ENCODE measurements around the gene CCR8.
"Not testable (repeated sequence)": the region's sequence is repeated elsewhere in the genome, so short reads cannot be mapped to it uniquely, and the experiment has no call there.

Gene CCR8

DNA sequence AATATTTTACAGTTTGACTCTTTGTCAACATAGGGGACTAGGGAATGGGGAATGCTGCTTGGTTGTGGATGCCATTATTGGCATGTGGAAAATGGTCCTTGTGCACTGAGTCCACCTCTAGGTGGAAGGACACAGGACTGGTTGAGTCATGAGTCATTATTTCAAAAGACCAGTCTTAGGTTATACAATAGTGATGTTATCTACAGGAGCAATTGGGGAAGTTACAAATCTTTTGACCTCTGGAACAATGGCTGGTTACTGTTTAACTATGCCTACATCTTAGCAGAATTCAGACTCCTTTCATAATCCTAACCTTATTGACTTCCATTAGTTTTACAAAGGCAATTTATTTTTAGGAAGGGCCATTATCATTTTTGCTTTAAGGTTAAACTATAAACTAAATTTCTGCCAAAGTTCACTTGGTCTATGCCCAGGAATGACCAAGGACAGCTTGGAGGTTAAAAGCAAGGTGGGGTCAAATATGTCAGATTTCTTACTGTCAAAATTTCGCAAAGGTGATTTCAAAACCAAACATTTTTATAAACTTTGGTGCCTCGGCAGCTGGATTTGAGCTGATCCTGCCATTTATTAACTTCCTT lies 11.8 kb upstream of the CCR8 start:
- no peak for DNase-seq

DNA sequence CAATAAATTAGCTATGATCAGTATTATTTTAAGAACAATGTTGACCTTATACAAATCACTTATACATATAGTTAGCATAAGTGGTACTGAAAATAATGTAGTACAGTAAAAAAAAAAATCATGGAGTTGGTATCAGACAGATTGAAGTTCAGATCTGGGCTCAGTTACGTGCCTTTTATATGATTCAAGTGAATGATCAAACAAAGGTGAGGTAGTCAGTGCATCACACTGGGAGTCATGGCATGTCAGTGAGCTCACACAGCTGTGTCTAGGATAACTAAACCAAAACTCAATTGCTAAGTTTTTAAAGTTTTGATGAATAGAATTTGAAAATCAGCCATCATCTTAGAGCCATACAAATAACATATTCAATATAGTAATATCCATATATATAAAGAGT lies 11.2 kb upstream of the CCR8 start:
- DNase-seq: no peak

DNA sequence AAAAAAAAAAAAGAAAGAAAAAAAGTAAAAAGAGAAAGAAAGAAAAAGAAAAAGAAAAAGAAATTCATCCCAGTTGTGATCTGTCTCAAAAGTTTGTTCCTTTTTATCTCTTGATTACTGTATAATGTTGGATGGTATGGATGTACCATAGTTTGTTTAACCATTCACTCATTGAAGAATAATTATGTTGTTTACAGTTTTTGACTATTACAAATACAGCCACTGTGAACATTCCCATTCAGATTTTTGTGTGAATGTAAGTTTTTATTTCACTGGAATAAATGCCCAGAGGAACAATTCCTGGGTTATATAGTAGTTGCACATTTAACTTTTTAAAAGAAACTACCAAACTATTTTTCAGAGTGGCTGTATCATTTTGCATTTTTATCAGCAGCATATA lies 10.3 kb upstream of the CCR8 start:
- no peak for DNase-seq

DNA sequence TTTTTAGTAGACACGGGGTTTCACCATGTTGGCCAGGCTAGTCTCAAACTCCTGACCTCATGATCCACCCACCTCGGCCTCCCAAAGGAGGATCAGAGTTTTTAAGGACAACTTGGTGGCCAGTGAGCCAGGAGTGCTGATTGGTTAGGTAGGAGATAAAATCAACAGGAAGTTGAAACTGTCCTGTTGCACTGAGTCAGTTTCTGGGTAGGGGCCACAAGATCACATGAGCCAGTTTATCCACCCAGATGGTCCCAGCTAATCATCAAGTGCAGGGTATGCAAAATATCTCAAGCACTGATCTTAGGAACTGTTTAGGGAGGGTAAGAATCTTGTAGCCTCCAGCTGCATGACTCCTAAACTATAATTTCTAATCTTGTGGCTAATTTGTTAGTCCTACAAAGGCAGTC lies 7.9 kb upstream of the CCR8 start:
- DNase-seq: not testable (repeated sequence)

DNA sequence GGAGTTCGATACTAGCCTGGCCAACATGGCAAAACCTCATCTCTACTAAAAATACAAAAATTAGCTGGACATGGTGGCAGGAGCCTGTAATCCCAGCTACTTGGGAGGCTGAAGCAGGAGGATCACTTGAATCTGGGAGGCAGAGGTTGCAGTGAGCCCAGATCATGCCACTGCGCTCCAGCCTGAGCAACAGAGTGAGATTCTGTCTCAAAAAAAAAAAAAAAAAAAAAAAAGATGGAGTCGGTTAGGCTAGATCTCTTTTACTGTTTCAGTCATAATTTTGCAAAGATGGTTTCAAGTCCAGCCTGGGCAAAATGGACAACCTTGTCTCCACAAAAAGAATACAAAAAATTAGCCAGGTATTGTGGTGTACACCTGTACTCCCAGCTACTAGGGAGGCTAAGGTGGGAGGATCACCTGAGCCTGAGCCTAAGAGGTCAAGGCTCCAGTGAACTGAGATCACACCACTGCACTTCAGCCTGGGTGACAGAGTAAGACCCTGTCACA lies 7.2 kb upstream of the CCR8 start:
- DNase-seq: not testable (repeated sequence)

DNA sequence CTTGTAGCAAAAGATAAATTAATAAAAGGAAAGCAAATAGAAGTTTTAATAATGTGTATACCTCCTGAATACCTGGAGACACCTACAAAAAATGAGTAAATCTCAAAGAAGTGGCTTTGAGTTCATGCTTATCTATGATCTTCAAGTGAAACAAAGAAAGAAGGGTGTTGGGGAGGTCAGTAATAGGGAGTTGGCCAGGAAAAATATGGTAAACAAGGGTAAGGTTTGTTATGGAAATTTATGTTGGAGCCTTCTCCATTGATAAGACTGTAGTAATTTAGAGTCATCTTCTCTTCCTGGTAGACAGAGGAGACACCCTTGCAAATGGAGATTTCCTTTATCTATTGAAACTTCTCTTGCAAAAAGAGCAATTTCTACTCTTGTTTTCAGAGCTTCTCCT lies 6.6 kb upstream of the CCR8 start:
- DNase-seq: no peak

DNA sequence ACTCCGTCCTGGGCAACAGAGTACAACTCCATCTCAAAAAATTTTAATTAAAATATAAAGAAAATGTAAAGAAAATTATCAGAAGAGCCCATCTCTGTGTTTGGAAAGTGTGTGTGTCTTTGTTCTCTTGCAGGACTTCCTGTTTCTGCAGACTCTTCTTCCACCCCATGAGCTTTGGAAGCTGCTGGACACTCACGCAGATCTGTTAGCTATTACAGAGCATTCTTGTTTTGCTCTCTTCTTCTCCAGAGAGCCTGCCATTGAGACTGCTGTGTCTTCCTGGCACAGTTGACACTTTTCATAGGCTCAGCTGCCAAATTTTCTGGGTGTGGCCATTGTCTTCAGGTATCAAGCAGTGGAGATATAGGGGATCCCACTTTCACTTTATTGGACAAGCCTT lies 6.0 kb upstream of the CCR8 start:
- DNase-seq: no peak

DNA sequence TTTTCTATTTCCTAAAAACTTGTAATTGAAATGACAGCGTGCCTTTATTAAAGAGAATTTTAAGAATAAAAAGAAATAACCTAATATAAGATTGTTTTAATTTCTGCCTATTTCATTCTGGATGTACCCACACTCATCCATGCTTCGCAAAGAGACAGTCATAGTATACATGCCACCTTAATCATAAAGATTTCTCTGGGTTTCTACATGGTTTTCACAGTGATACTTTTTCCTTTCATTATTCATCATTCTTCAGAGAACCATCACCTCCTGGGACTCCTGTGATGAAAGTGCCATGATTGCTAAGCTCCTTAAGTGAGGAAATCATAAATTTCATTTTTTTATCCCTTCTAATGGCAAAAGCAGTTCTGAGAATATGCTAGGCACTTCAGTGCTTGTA lies 4.3 kb upstream of the CCR8 start:
- DNase-seq: no peak

DNA sequence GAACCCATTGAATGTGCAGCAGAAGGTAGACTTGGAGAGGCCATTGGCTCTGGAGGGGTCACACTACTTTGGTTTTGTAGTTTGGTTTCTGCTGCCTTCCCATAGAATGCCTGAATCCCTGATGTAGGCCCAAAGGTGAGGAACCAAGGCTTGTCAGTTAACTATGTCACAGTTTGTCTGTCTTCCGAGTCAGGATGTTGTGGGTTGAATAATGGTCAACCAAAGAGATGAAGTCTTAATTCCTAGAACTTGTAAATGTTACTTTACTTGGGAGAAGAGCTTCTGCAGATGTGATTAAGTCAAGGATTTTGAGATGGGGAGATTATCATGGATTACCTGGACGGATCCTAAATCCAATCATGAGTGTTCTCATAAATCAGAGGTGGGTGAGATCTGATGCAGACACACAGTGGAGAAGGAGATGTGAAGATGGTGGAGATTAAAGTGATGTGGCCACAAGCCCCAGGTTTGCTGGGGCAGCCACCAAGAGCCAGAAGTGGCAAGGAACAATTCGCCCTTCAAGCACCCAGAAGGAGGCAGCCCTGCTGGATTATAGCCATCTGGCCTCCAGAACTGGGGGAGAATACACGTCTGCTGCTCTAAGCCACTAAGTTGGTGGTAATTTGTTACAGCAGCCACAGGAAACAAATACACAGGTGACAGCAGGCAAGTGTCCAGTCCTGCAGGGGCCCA lies 2.3 kb upstream of the CCR8 start:
- no peak for DNase-seq

DNA sequence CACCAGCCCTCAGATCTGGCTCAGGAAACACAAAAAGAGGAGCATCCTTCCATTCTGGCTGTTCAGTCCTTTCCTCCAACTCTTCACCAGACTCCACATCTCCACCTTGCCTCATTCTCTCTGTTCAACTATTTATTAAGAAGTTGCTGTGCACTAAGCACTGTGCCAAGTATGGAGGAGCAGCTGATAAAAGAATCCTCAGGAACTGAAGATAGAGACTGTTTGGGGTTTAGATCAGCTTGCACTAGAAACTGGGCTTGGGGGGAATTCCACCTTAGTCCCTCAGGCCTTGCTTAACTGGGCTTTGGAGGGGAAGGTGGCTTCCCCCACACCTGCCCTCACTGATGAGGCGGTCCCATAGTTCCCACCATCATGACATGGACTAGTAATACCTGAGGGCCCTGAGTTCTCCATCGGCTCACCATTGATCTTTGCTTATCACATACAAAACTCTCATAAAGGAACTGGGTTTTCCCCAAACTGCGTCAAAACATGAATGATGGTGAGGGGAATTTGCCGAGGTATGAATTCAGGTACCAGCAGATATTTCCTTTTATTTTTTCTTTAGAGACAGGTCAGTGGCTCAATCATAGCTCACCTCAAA lies 1.7 kb upstream of the CCR8 start:
- DNase-seq: no peak

DNA sequence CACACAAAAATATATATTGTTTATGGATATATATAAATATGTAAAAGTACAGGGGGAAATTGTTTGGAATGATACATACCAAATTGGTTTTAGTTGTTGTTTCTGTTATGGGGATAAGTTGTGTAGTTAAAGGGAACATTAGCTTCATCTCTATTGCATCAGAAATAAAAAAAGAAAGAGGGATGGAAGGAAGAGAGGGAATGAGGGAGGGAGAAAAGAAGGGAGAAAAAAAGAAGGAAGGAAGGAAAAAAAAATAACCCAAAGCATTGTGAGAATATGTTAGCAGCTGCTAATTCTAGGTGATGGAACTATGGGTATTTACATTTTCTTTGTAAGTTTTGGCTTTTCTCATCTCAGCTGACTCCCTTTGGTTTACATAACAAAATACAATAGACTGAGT lies 1.3 kb downstream of the CCR8 start:
- DNase-seq: no peak

DNA sequence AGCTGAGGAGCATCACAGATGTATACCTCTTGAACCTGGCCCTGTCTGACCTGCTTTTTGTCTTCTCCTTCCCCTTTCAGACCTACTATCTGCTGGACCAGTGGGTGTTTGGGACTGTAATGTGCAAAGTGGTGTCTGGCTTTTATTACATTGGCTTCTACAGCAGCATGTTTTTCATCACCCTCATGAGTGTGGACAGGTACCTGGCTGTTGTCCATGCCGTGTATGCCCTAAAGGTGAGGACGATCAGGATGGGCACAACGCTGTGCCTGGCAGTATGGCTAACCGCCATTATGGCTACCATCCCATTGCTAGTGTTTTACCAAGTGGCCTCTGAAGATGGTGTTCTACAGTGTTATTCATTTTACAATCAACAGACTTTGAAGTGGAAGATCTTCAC lies 3.0 kb downstream of the CCR8 start:
- no peak for DNase-seq

DNA sequence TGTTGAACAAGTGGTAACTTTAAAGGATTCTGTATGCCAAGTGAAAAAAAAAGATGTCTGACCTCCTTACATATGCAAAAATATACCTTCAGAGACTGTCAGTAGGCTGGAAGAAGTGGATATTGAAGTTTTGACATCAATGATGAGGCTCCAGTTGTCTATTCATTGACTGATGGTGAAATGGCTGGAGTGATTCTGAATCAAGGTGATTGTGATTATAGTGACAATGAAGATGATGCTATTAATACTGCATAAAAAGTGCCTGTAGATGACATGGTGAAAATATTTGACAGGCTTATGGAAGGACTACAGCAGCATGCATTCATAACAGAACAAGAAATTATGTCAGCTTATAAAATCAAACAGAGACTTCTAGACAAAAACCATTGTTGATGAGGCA lies 4.1 kb downstream of the CCR8 start:
- no peak for DNase-seq

DNA sequence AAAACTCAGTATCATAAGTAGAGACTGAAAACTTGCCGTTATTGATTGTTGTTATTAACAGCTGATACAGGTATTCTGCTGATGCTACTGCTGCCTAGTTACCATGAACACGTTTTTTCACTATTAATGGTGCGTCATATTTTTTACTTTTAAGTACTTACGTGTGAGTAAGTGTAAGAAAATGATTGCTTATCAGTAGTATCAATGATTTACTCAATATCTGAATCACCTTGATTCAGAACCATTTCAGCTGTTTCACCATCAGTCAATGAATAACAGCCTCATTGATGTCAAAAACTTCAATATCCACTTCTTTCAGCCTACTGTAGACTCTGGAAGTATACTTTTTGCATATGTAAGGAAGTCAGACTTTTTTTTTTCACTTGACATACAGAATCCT lies 4.7 kb downstream of the CCR8 start:
- no peak for DNase-seq

DNA sequence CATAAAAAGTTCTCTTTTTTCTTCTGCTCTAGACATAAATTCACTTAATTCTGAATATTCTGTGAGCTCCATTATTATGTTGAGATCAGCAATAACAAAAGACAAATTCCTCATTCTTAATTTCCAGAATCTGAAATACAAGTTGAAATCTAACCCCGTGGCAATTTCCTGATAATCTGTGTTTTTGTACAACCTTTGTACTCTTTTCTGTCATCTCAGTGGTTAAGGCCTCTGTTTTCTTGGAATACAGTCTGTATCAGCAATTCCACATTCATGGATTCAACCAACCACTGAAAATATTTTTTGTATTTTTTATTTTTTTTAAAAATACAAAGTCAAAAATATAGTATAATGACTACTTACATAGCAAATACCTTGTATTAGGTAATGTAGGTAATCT lies 8.7 kb downstream of the CCR8 start:
- no peak for DNase-seq

DNA sequence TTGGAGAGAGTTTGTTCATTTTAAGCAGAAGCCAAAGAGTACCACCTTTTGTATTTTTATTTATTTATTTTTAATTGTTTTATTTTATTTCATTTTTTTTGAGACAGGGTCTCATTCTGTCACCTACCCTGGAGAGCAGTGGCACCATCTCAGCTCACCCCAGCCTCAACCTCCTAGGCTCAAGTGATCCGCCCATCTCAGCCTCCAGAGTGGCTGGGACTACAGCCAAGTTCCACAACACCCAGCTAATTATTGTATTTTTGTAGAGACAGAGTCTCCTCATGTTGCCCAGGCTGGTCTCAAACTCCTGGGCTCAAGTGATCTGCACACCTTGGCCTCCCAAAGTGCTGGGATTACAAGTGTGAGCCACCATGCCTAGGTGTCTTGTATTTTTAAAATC lies 9.6 kb downstream of the CCR8 start:
- DNase-seq: no peak

DNA sequence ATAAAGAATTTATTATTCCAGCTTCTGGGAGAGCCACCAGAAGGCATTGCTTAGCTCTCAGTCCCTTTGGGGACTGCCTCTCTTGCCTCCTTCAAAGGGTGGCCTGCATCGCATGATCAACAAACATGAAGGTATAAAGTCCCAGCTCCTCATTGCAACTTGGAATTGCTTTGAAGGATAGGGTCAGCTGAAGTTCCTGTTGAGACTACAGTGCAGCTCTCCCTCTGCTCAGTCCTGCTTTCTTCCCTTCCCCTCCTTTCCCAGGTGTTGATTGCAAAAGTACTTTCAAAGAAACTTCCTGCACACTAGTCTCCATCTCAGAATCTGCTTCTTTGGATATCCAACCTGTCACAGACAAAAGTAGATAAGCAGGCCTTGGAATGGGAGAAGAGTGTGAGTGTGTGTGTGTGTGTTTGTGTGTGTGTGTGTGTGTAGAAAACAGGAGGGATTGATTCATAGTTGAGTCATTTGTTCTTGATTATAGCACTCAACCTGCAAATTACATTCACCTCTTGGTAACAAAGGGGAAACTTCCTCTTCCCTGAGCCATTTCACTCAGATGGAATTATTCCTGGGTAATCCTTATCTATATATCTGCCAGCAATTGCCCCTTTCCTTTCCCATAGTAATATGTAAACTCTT lies 13.7 kb downstream of the CCR8 start:
- DNase-seq: no peak

DNA sequence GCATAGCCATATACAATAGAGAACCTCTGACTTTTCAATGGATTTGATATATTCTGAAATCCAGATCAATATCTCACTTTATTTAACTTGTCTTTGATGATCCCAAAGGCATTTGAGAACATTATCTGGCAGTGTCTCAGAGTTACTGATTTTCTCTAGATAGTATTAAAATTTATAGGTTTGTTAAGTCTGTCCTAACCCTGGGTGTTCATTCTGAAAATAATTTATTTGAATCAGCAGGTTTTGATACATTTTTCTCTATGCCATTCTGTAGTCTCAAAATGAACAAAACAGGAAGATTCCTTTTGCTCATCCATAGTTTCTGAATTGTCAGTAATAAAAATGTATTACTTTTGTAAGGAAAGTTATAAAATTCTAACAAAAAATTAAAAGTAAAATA lies 14.3 kb downstream of the CCR8 start:
- no peak for DNase-seq

DNA sequence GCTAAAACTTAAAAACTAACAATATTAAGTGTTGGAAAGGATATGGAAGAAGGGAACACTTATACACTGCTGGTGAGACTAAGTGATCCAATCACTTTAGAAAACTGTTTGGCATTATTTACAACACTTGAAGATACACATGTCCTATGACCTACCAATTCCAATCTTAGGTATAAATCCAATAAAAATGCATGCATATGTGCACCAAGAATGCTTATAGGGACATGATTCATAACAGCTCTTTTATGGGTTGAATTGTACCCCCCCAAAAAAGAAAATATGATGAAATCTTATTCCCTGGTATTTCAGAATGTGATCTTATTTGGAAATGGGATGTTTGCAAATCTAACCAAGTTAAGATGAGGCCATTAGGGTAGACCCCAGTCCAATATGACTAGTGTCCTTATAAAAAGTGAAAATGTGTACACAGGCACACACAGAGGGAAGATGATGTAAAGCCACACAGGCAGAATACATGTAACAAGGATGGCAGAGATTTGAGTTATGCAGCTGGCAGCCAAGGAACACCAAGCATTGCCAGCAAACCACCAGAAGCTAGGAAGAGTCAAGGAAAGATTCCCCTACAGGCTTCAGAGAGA lies 15.3 kb downstream of the CCR8 start:
- no peak for DNase-seq

DNA sequence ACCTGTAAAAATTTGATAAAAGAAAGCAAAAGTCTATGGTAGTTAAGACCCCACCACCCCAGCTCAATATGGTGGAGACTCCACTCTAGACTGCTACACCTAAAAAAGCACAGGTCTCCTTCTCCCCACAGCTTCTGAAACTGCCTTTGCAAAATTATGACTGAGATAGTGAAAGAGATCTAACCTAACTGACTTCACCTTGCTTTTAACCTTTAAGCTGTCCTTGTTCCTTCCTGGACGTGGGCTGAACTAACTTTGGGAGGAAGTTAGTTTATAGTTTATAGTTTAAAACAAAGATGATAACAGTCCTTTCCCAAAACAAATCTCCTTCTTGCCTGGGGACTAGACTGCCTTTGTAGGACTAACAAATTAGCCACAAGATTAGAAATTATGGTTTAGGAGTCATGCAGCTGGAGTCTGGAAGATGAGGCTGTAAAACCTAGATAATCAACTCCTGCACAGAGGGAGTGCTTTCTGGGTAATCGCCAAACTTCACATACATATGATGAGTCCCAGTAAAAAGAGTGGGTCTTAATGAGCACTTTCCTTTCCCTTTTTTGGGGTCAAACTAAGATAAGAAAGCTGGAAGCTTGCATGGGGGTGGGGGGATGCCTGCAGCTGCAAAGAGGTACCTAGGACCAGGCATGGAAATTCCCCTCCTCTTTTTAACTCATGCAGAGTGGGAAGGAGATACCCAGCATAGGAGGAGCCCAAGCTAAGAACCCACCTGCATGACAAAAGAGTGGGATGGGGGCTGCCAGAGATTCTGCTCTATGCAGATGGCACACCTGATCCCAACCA lies 17.5 kb downstream of the CCR8 start:
- no peak for DNase-seq

DNA sequence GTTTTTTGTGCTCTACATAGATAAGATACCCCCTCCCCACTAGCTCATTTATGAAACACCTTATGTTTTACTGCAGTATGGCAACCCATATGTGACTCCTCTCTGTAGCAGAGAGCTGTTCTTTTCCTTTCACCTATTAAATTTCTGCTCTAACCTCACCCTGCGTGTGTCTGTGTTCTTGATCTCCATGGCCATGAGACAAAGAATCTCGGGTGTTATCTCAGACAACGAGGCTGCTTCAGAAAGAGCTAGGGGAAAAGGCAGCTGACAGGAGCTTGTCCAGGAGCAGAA lies 18.0 kb downstream of the CCR8 start:
- no peak for DNase-seq

DNA sequence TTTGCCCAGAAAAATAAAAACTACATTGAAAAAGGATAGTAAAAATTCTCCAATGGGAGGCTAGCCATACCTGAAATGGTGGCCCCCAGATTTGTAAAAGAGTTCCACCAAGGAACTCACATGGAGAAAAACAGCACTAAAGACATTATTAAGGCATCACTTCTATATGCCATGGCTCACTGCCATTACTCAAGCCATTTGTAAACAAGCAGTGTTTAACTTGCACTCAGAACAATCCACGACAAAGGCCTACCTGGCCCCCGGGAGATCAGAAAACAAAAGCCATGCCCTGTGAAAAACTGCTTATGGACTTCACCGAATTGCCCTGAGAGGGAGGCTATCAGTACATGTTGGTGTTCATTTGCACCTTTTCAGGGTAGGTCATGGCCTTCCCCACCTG lies 19.6 kb downstream of the CCR8 start:
- DNase-seq: no peak

DNA sequence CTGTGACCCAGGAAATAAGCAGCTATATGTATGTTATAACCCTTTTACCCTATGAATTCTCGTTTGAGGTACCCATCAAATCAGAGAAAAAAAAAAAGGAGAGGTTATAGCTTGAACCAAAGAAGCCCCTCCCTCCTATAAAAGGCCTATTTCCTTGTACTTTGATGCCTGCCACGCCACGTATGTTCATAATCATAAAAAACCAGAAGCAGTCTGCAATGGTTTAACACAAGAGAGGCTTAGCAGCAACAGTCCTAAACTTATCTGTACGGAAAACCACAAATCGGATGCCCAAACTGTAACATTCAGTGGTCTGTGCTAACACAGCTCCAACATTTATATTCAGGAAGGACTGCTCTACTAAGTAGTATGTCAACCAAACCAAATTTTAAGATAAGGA lies 21.2 kb downstream of the CCR8 start:
- no peak for DNase-seq

Measured in SIG-M5 (cell line).